Subcutaneous abdominal adipose tissue (tissue), 5 donors: ENCODE measurements around the gene TCP11X2.
"Not testable (repeated sequence)": the region's sequence is repeated elsewhere in the genome, so short reads cannot be mapped to it uniquely, and the experiment has no call there.

ENCODE experiments used
- H3K27ac ChIP-seq: one replicate; pipeline ENCODE4 v1.7.0; 2013; ENCODE audit warnings: low read depth, mild to moderate bottlenecking, inconsistent platforms, low read length, moderate library complexity
- H3K27me3 ChIP-seq, 5 donors: one replicate each; pipeline ENCODE4 v1.7.0; 2013; ENCODE audit warnings: low read length in 5 of 5, inconsistent platforms in 1 of 5; ENCODE audit not compliant: control insufficient read depth in 5 of 5, insufficient read depth in 4 of 5
- H3K36me3 ChIP-seq, 5 donors: one replicate each; pipeline ENCODE4 v1.7.0; 2013; ENCODE audit warnings: low read length in 5 of 5; ENCODE audit not compliant: control insufficient read depth in 5 of 5, insufficient read depth in 5 of 5
- H3K4me1 ChIP-seq, 5 donors: one replicate each; pipeline ENCODE4 v1.7.0; 2013; ENCODE audit warnings: low read length in 5 of 5, mild to moderate bottlenecking in 3 of 5, moderate library complexity in 1 of 5; ENCODE audit not compliant: control insufficient read depth in 5 of 5, insufficient read depth in 5 of 5
- H3K4me3 ChIP-seq, 5 donors: one replicate each; pipeline ENCODE4 v1.7.0; 2013; ENCODE audit warnings: low read length in 5 of 5, low read depth in 1 of 5
- H3K9ac ChIP-seq, 5 donors: one replicate each; pipeline ENCODE4 v1.7.0; 2013; ENCODE audit warnings: low read length in 5 of 5, mild to moderate bottlenecking in 4 of 5, moderate library complexity in 3 of 5
- H3K9me3 ChIP-seq, 5 donors: one replicate each; pipeline ENCODE4 v1.7.0; 2013; ENCODE audit warnings: low read length in 5 of 5; ENCODE audit not compliant: control insufficient read depth in 5 of 5
- donor health status: healthy.
- donor health status: healthy.
- donor health status: healthy.
- donor health status: healthy.
- donor health status: healthy.

The TCP11X2 gene

DNA sequence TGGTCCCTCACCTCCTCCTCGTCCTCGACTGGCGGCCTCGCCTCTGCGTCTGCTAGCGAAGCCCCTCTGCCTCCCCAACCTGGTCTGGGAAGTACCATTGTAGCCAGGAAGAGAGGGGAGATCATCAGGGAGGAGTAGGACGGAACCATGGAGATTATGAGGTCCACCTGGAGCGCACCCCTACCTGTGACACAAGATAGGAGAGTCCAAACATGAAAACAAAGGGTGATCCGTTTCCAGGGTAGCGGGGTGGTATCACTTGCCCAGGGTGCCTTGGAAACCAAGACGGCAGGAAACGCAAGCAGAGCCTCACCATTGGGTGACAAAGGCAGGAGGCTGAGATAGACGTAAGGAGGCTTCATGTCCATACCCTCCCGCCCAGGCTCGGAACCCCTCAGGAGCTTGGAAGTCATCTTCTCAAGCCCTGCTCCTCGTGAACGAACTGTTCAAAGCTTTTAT is at the start of gene TCP11X2:
Gene TCP11X2 (minus strand): TSS at position 51 of the 459 bp plus-strand sequence.
- not testable (repeated sequence) for H3K9me3 ChIP-seq, H3K9ac ChIP-seq, H3K4me1 ChIP-seq, H3K27ac ChIP-seq, H3K27me3 ChIP-seq, H3K4me3 ChIP-seq, H3K36me3 ChIP-seq

DNA sequence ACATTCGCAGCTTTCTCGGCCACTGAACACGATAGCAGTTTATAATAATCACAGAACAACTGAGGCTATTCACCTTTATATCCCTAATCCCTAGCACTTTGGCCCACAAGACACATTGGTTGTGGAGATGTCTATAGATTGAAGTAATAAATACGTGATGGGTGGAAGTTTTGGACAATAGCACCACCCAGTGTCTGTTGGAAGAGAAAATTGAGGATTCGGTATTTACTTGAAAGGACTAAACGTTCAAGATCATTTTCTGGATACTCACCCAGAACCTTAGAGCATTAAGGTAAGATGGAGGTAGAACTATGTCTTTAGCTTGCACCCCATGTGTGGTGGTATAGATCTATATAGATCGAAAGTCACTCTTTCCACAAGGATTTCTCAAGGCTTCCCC is 45.7 kb upstream of the TCP11X2 start:
- H3K36me3 ChIP-seq, result no peaks in the 10 kb centered on the region
- peaks cover 0 to 34% (median 15%) of the 10 kb centered on the region in 5 donors for H3K27me3 ChIP-seq
- peaks cover 0 to 14% (median 10%) of the 10 kb centered on the region in 5 donors for H3K4me1 ChIP-seq
- H3K27ac ChIP-seq, result no peak overlapping the region
- peak overlapping the region in 3 of 5 donors; percentile 29 to 47 (median 34) for H3K4me3 ChIP-seq
- no peak overlapping the region for H3K9ac ChIP-seq
- no peaks in the 10 kb centered on the region for H3K9me3 ChIP-seq

- H3K4me1 ChIP-seq, result peaks cover 0 to 14% (median 10%) of the 10 kb centered on the region in 5 donors
- peaks cover 0 to 36% (median 15%) of the 10 kb centered on the region in 5 donors for H3K27me3 ChIP-seq
- peak within 1 kb of the TSS; percentile 54 to 65 (median 55) for H3K4me3 ChIP-seq
- no peak within 1 kb of the TSS for H3K27ac ChIP-seq
- no peaks in the 10 kb centered on the region for H3K9me3 ChIP-seq
- no peaks in the 10 kb centered on the region for H3K36me3 ChIP-seq
- H3K9ac ChIP-seq, result no peak within 1 kb of the TSS
Measured at GRCh38 chrX:102515975-102516941, 44.6 kb upstream of the TCP11X2 start, which contains the start of gene TMSB15A. Gene TMSB15A (minus strand): TSS chrX:102516739.

GRCh38 chrX:102514536-102514935 is 42.9 kb upstream of the TCP11X2 start:
- Histone ChIP-seq H3K27me3 (peaks cover 0 to 40% (median 12%) of the 10 kb centered on the region in 5 donors), H3K4me1 (peaks cover 0 to 14% (median 10%) of the 10 kb centered on the region in 5 donors), H3K27ac (no peak overlapping the region)

DNA sequence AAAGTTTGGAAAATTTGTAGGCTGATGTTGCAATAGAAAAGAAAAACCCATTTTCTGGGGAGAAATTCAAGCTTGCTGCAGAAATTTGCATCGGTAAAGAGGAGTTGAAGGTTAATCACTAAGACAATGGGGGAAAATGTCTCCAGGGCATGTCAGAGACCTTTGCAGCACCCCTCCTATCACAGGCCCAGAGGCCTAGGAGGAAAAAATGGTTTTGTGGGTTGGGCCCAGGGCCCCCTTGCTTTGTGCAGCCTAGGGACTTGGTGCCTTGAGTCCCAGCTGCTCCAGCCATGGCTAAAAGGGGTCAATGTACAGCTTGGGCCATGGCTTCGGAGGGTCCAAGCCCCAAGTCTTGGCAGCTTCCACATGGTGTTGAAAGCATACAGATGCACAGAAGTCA is 27.1 kb upstream of the TCP11X2 start:
- H3K4me1 ChIP-seq, result no peaks in the 10 kb centered on the region
- H3K9me3 ChIP-seq, result peaks cover 0 to 12% (median 3%) of the 10 kb centered on the region in 5 donors
- no peak overlapping the region for H3K9ac ChIP-seq
- H3K36me3 ChIP-seq, result no peaks in the 10 kb centered on the region
- no peak overlapping the region for H3K4me3 ChIP-seq
- no peak overlapping the region for H3K27ac ChIP-seq
- peaks cover 3 to 16% (median 9%) of the 10 kb centered on the region in 5 donors for H3K27me3 ChIP-seq

More at GRCh38 chrX:102514536-102514935, 42.9 kb upstream of the TCP11X2 start:
- Histone ChIP-seq H3K4me3 (no peak overlapping the region), H3K9ac (no peak overlapping the region), H3K36me3 (no peaks in the 10 kb centered on the region), H3K9me3 (no peaks in the 10 kb centered on the region)

GRCh38 chrX:102491766-102492165 is 20.2 kb upstream of the TCP11X2 start:
- H3K27ac ChIP-seq, result no peak overlapping the region
- H3K27me3 ChIP-seq, result peaks cover 0 to 9% (median 4%) of the 10 kb centered on the region in 5 donors
- H3K4me3 ChIP-seq, result no peak overlapping the region
- no peaks in the 10 kb centered on the region for H3K36me3 ChIP-seq
- H3K9me3 ChIP-seq, result peaks cover 0 to 3% (median 0%) of the 10 kb centered on the region in 5 donors
- H3K9ac ChIP-seq, result no peak overlapping the region
- H3K4me1 ChIP-seq, result no peaks in the 10 kb centered on the region

- not testable (repeated sequence) for H3K9me3 ChIP-seq, H3K27ac ChIP-seq, H3K27me3 ChIP-seq
Measured at GRCh38 chrX:102478765-102479164, 7.2 kb upstream of the TCP11X2 start.

GRCh38 chrX:102470215-102470614 is 1.4 kb downstream of the TCP11X2 start:
- H3K36me3 ChIP-seq, H3K27me3 ChIP-seq, H3K27ac ChIP-seq, H3K9ac ChIP-seq, H3K4me1 ChIP-seq, H3K9me3 ChIP-seq, H3K4me3 ChIP-seq: not testable (repeated sequence)

More at GRCh38 chrX:102478765-102479164, 7.2 kb upstream of the TCP11X2 start:
- H3K4me1 ChIP-seq, H3K9ac ChIP-seq, H3K36me3 ChIP-seq, H3K4me3 ChIP-seq: not testable (repeated sequence)

GRCh38 chrX:102458615-102459014 is 13.0 kb downstream of the TCP11X2 start:
- H3K4me3 ChIP-seq, H3K27me3 ChIP-seq, H3K9me3 ChIP-seq, H3K4me1 ChIP-seq, H3K36me3 ChIP-seq, H3K27ac ChIP-seq, H3K9ac ChIP-seq: not testable (repeated sequence)

GRCh38 chrX:102439908-102440307 is 31.7 kb downstream of the TCP11X2 start, which contains the start of gene NXF2B:
Gene NXF2B (minus strand): TSS chrX:102440008. CDS start chrX:102380036, 59,972 bp downstream.
- not testable (repeated sequence) for H3K9ac ChIP-seq, H3K27ac ChIP-seq, H3K4me1 ChIP-seq, H3K36me3 ChIP-seq, H3K9me3 ChIP-seq, H3K4me3 ChIP-seq, H3K27me3 ChIP-seq
